A549 (cell line): Measurements from ENCODE around the gene UBE4A. TPM values are rescaled to one million over a fixed set of nuclear protein-coding genes. Genes with fewer than 3 reads are reported as not detected.

ENCODE experiments used
- ATAC-seq, 2 experiments: fragments of 200-7000 bp in 1 of 2; fragments of >200 bp in 1 of 2; cut with Nextera tagmentation in 1 of 2; cut with Tn5 transposase in 1 of 2; 3 replicates each; pipeline versions ENCODE4 v1.8.0 to v1.9.1; 2018 to 2020; ENCODE audit warnings: mild to moderate bottlenecking in 1 of 2, moderate library complexity in 1 of 2
- CTCF ChIA-PET: fragments of 300-600 bp; sonication (Branson Sonifier 250); formaldehyde crosslinking; extraction: SDS; loops from one replicate; lab custom pipeline; 2021; ENCODE audit warnings: antibody characterized with exemption, inconsistent platforms; lab: Yijun Ruan, JAX
- POLR2A ChIA-PET: fragments of 350-600 bp; formaldehyde crosslinking; extraction: SDS; loops from one replicate; lab custom pipeline; 2021; ENCODE audit warnings: antibody characterized with exemption, inconsistent platforms; lab: Yijun Ruan, JAX
- DNase-seq, 2 experiments: peaks; one replicate each; pipeline versions ENCODE4 v3.0.0 to v3.0.0-alpha.2; 2011 to 2016; ENCODE audit warnings: low read depth in 1 of 2, low spot score in 1 of 2
- FAIRE-seq: peaks from 2 replicates; lab custom pipeline; 2011; peaks lifted over from hg19 to GRCh38; lab: Jason Lieb, UNC
- H3K27ac ChIP-seq, 2 experiments: fragments of >200 bp; sonication (Bioruptor Twin); formaldehyde crosslinking; 3 replicates each; pipeline ENCODE4 v1.5.1; 2016 to 2017
- H3K4me1 ChIP-seq: fragments of >200 bp; sonication (Bioruptor Twin); formaldehyde crosslinking; 3 replicates; pipeline ENCODE4 v1.6.1; 2016
- H3K4me2 ChIP-seq: fragments of >200 bp; sonication (Bioruptor Twin); formaldehyde crosslinking; 3 replicates; pipeline ENCODE4 v1.6.1; 2016
- H3K4me3 ChIP-seq: fragments of >200 bp; sonication (Bioruptor Twin); formaldehyde crosslinking; 3 replicates; pipeline ENCODE4 v1.5.1; 2016
- H3K9me3 ChIP-seq: fragments of >200 bp; sonication (Bioruptor Twin); formaldehyde crosslinking; 3 replicates; pipeline ENCODE4 v1.6.1; 2016
- EHMT2 ChIP-seq: fragments of 200-600 bp; sonication (generic); IDR thresholded peaks from 2 replicates; pipeline ENCODE4 v1.6.1; 2016; ENCODE audit warnings: antibody characterized with exemption, low read depth, mild to moderate bottlenecking, moderate library complexity
- EP300 ChIP-seq, 2 experiments: fragments of >200 bp; sonication (Bioruptor Twin); formaldehyde crosslinking; IDR thresholded peaks; 2 replicates in 1 of 2; 3 replicates in 1 of 2; pipeline ENCODE4 v1.6.1; 2016 to 2017
- FOXS1 ChIP-seq: fragments of 250-450 bp; sonication (Bioruptor Pico); IDR thresholded peaks from 2 replicates; pipeline ENCODE4 v1.5.0; 2020; ENCODE audit warnings: mild to moderate bottlenecking, moderate library complexity
- HES2 ChIP-seq: fragments of >200 bp; sonication (Bioruptor Twin); formaldehyde crosslinking; IDR thresholded peaks from 2 replicates; pipeline ENCODE4 v1.6.1; 2016
- HMGXB4 ChIP-seq: fragments of 250-450 bp; sonication (Bioruptor Pico); IDR thresholded peaks from 2 replicates; pipeline ENCODE4 v1.5.0; 2021; ENCODE audit warnings: mild to moderate bottlenecking, moderate library complexity, borderline replicate concordance
- HOXB5 ChIP-seq: fragments of 250-450 bp; sonication (Bioruptor Pico); IDR thresholded peaks from 2 replicates; pipeline ENCODE4 v1.5.0; 2020; ENCODE audit warnings: mild to moderate bottlenecking, moderate library complexity
- JUN ChIP-seq, 2 experiments: fragments of >200 bp; sonication (Bioruptor Twin); formaldehyde crosslinking; IDR thresholded peaks; 2 replicates in 1 of 2; 3 replicates in 1 of 2; pipeline ENCODE4 v1.6.1; 2016 to 2017
- JUNB ChIP-seq: fragments of >200 bp; sonication (Bioruptor Twin); formaldehyde crosslinking; IDR thresholded peaks from 2 replicates; pipeline ENCODE4 v1.6.1; 2016
- MAX ChIP-seq: IDR thresholded peaks from 2 replicates; pipeline ENCODE4 v1.6.1; 2012
- MYC ChIP-seq: IDR thresholded peaks from 2 replicates; pipeline ENCODE4 v1.6.1; 2012; ENCODE audit warnings: mild to moderate bottlenecking, inconsistent platforms, low read length, improper control_type of control experiment, borderline replicate concordance
- NPAS2 ChIP-seq: fragments of 250-450 bp; sonication (Bioruptor Pico); IDR thresholded peaks from 2 replicates; pipeline ENCODE4 v1.8.0; 2022; ENCODE audit warnings: mild to moderate bottlenecking, moderate library complexity, borderline replicate concordance
- POLR2A ChIP-seq: IDR thresholded peaks from 2 replicates; pipeline ENCODE4 v1.6.1; 2012; ENCODE audit warnings: mild to moderate bottlenecking, low read length
- RARB ChIP-seq: fragments of 250-450 bp; sonication (Bioruptor Pico); IDR thresholded peaks from 2 replicates; pipeline ENCODE4 v1.8.0; 2021; ENCODE audit warnings: mild to moderate bottlenecking, moderate library complexity
- USF2 ChIP-seq: fragments of 450-650 bp; IDR thresholded peaks from 2 replicates; pipeline ENCODE4 v1.6.1; 2014; ENCODE audit warnings: antibody characterized with exemption
- ZFP36 ChIP-seq: fragments of 450-650 bp; IDR thresholded peaks from 2 replicates; pipeline ENCODE4 v1.6.1; 2014; ENCODE audit warnings: borderline replicate concordance; ENCODE audit not compliant: partially characterized antibody
- ZSCAN20 ChIP-seq: fragments of 250-450 bp; sonication (Bioruptor Pico); IDR thresholded peaks from 2 replicates; pipeline ENCODE4 v1.8.0; 2022; ENCODE audit warnings: mild to moderate bottlenecking, moderate library complexity
- WGBS: methylation state at CpG from one replicate; pipeline ENCODE4 v1.1.6; 2017; ENCODE audit errors: missing lambda C conversion rate; 5-methylcytosine and 5-hydroxymethylcytosine counted together
- polyA plus RNA-seq, 4 experiments: library from polyadenylated mRNA; depleted of rRNA in 3 of 4; stranded (reverse); fragments of >200 nt; fragmentation: RNase III in 1 of 4; extraction: RNeasy Plus Mini Kit Qiagen cat#74134 plus additional on column Dnase treatment in 1 of 4; gene quantifications; 2 replicates in 3 of 4; 3 replicates in 1 of 4; pipeline ENCODE4 v1.2.3, GENCODE V29; 2011 to 2017

UBE4A gene
- polyA plus RNA-seq, 2 of the 4 experiments (the other 2 are of a cell fraction): 11.4 to 18.9 TPM

GRCh38 chr11:118375978-118376377 is 16.6 kb downstream of the UBE4A start:
- CTCF ChIA-PET: interaction anchor here (0.9 kb wide), 1 partner anchor 204 kb away, joined by 3 read pairs; no protein-coding TSS in a partner anchor
- POLR2A ChIA-PET: no interaction called here

GRCh38 chr11:118379497-118379896 is 20.1 kb downstream of the UBE4A start:
- DNase-seq: no peak
- FAIRE-seq: no peak
- ChIA-PET CTCF (interaction anchor here (0.9 to 1.3 kb wide), 2 partner anchors 102 to 208 kb away, joined by 3 read pairs; no protein-coding TSS in a partner anchor), POLR2A (no interaction called here)
- no peaks in the 10 kb centered on the region for H3K4me1 ChIP-seq
- 88% methylated on average over 4 of the region's 4 CpGs for WGBS
- H3K4me2 ChIP-seq: no peak overlapping the region
- no peak overlapping the region for H3K4me3 ChIP-seq
- H3K27ac ChIP-seq: no peak overlapping the region
- TF ChIP-seq EP300 (IDR thresholded peaks at IDR 0.05): no peak
- no peak for TF ChIP-seq ZSCAN20
- TF ChIP-seq HES2: no peak
- TF ChIP-seq FOXS1 (CRISPR knock-in tag): no peak
- TF ChIP-seq RARB: no peak
- no peak for TF ChIP-seq USF2
- TF ChIP-seq JUNB: no peak
- no peak for TF ChIP-seq HMGXB4 (CRISPR knock-in tag)
- no peak for TF ChIP-seq EHMT2
- TF ChIP-seq ZFP36: no peak
- no peaks in the 10 kb centered on the region for H3K9me3 ChIP-seq
- no peak for ATAC-seq

More at GRCh38 chr11:118375978-118376377, 16.6 kb downstream of the UBE4A start:
- no peak overlapping the region for H3K4me2 ChIP-seq
- no peak for ATAC-seq
- FAIRE-seq: no peak
- no peak for TF ChIP-seq NPAS2 (CRISPR knock-in tag)
- no peak for TF ChIP-seq JUNB
- TF ChIP-seq ZFP36: no peak
- no peak for TF ChIP-seq USF2
- TF ChIP-seq MYC: no peak
- TF ChIP-seq MAX: no peak
- no peak for TF ChIP-seq POLR2A
- no peak overlapping the region for H3K4me3 ChIP-seq
- no peak overlapping the region for H3K27ac ChIP-seq
- no peak for DNase-seq
- H3K4me1 ChIP-seq: no peaks in the 10 kb centered on the region
- no peaks in the 10 kb centered on the region for H3K9me3 ChIP-seq

GRCh38 chr11:118380571-118380970 is 21.2 kb downstream of the UBE4A start:
- no peak overlapping the region for H3K27ac ChIP-seq
- ChIA-PET CTCF (interaction anchor here (0.7 to 2.3 kb wide), 3 partner anchors 101 to 249 kb away, joined by 3 to 8 read pairs (median 3); no protein-coding TSS in a partner anchor), POLR2A (no interaction called here)
- DNase-seq: no peak
- H3K4me1 ChIP-seq: no peaks in the 10 kb centered on the region
- H3K4me2 ChIP-seq: no peak overlapping the region
- H3K4me3 ChIP-seq: no peak overlapping the region
- TF ChIP-seq NPAS2 (CRISPR knock-in tag) (no peak), HOXB5 (CRISPR knock-in tag) (no peak)
- ATAC-seq: no peak
- no peak for FAIRE-seq
- no peaks in the 10 kb centered on the region for H3K9me3 ChIP-seq

- Histone ChIP-seq H3K4me1 (no peaks in the 10 kb centered on the region), H3K4me2 (no peak overlapping the region), H3K9me3 (no peaks in the 10 kb centered on the region), H3K27ac (no peak overlapping the region), H3K4me3 (no peak overlapping the region)
- DNase-seq (no peak), ATAC-seq (no peak), FAIRE-seq (no peak)
- TF ChIP-seq JUN (IDR thresholded peaks at IDR 0.05): no peak
- 96% methylated on average over 3 of the region's 3 CpGs for WGBS
- POLR2A ChIA-PET: no interaction called here
- CTCF ChIA-PET: interaction anchor here (0.6 kb wide), 1 partner anchor 244 kb away, joined by 3 read pairs; no protein-coding TSS in a partner anchor
Observed at GRCh38 chr11:118382954-118383353, 23.6 kb downstream of the UBE4A start.
